Hematopoietic multipotent progenitor cell (in vitro differentiated cells): ENCODE data around the gene EIF2D. TPM values are rescaled to one million over a fixed set of nuclear protein-coding genes. Genes with fewer than 3 reads are reported as not detected.
"Not testable (repeated sequence)": the region's sequence is repeated elsewhere in the genome, so short reads cannot be mapped to it uniquely, and the experiment has no call there.

Experiments used
- DNase-seq, 3 donors: peaks; one replicate each; pipeline ENCODE4 v3.0.0-alpha.2; 2011 to 2015; ENCODE audit warnings: low read depth in 2 of 3, low spot score in 2 of 3
- total RNA-seq: library from RNA; depleted of rRNA; stranded (reverse); fragments of >200 nt; gene quantifications from one replicate; pipeline ENCODE4 v1.2.3, GENCODE V29; 2012

Gene EIF2D
- total RNA-seq, 1 donor = 75.4 TPM

DNA sequence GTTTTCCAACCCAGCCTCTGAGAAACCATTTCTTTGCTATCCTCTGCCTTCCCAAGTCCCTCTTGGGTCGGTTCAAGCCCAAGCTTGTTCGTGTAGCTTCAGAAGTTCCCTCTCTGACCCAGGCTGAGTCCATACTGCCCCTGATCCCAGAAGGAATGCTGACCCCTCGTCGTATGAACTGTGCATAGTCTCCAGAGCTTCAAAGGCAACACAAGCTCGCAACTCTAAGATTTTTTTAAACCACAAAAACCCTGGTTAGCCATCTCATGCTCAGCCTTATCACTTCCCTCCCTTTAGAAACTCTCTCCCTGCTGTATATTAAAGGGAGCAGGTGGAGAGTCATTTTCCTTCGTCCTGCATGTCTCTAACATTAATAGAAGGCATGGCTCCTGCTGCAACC, 23.8 kb downstream of the EIF2D start:
- DNase-seq = no peak

- no peak for DNase-seq
These were observed 24.4 kb downstream of the EIF2D start for GRCh38 chr1:206587904-206588303.

DNA sequence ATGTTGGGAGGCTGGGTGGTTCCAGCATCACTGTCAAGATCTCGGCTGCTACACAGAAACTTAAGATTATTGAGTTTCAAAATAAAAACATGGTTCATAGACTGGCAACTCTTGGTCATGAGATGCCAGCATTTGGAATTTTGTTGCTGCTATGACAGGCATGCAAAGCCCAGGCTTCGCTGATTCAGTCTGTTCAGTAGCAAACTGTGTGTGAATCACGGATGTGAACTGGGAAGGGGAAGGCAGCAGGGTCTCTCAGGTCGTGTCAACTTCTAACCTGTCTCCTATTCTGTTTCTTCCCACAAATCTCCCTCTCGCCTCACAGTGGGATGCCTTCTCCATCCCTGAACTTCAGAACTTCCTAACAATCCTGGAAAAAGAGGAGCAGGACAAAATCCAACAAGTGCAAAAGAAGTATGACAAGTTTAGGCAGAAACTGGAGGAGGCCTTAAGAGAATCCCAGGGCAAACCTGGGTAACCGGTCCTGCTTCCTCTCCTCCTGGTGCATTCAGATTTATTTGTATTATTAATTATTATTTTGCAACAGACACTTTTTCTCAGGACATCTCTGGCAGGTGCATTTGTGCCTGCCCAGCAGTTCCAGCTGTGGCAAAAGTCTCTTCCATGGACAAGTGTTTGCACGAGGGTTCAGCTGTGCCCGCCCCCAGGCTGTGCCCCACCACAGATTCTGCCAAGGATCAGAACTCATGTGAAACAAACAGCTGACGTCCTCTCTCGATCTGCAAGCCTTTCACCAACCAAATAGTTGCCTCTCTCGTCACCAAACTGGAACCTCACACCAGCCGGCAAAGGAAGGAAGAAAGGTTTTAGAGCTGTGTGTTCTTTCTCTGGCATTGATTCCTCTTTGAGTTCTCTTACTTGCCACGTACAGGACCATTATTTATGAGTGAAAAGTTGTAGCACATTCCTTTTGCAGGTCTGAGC, 25.5 kb downstream of the EIF2D start:
- no peak for DNase-seq

- DNase-seq = no peak
These were observed 27.6 kb downstream of the EIF2D start for GRCh38 chr1:206584683-206585082.

GRCh38 chr1:206583707-206584648, 28.3 kb downstream of the EIF2D start:
- peak; percentile 62 to 82 (median 76) for DNase-seq

- DNase-seq = no peak
These were observed 29.1 kb downstream of the EIF2D start for GRCh38 chr1:206582971-206583706.

DNA sequence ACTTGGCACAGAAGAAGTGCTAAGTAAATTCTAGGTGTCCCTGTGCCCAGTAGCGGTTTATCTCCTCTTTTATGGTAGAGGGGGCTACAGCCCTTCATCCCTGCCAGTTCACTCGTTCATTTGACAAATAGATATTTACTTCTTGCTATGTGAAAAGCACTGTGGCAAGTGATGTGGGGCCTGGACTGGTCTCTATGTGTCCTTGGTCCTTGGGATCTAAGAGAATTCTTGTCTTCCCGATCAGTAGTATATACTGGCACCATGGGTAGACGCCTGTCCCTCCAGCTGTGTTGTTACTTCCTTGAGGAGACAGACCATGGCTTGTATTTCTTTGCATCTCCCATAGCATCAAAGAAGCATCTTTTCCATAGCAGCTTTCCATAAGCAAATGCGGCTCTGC, 29.7 kb downstream of the EIF2D start:
- no peak for DNase-seq

DNA sequence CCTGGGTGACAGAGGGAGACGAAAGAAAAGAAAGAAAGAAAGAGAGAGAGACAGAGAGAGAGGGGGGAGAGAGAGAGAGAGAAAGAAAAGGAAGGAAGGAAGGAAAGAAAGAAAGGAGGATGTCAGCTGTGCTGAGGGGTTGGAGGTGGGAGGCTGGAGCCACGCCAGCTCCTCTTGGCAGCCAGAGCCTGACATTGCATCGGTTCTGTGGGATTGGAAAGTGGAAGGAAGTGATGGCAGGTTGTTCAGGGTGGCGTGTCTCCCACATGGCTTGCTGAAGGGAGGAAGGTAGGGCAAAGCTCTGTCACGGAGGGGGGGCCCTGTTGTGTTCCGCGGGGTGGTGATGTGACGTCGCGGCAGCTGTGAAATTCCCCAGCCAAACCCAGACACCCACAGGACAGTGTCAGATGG, 30.7 kb downstream of the EIF2D start:
- peak; percentile 54 to 62 (median 61) for DNase-seq

DNA sequence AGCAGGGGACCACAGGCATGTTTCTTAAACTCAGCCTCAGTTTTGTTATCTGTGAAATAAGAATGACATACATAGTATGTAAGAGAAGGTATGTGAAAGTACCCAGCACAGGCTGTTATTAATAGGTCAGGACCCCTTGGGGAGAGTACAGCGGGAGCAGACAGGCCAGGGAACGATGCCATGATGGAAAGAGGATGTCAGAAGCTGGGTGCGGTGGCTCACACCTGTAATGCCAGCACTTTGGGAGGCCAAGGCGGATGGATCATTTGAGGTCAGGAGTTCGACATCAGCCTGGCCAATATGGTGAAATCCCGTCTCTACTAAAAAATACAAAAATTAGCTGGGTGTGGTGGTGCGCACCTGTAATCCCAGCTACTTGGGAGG, 31.2 kb downstream of the EIF2D start:
- not testable (repeated sequence) for DNase-seq

GRCh38 chr1:206580438-206581113, 31.7 kb downstream of the EIF2D start:
- DNase-seq = no peak

- DNase-seq = peak in 2 of 3 donors; percentile 92 to 96
These were observed 32.4 kb downstream of the EIF2D start for GRCh38 chr1:206579747-206580437.

DNA sequence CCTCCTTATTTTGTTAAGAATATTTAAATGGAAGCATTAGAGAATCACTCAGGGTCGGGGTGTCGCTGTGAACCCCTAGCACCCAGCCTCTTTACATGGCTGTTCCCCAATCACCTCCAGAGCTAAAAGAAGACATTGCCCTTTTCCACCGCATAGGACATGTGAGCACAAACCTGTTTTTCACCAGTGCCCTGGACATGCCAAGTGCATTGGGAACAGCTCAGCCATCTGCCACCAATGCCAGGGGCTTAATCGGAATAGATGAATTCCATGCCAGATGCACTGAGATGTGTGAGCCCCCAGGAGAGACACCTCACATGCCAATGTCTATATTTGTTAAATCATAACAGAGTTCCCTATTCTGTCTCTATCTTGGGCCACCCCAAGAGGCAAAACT, 33.3 kb downstream of the EIF2D start:
- no peak for DNase-seq

DNA sequence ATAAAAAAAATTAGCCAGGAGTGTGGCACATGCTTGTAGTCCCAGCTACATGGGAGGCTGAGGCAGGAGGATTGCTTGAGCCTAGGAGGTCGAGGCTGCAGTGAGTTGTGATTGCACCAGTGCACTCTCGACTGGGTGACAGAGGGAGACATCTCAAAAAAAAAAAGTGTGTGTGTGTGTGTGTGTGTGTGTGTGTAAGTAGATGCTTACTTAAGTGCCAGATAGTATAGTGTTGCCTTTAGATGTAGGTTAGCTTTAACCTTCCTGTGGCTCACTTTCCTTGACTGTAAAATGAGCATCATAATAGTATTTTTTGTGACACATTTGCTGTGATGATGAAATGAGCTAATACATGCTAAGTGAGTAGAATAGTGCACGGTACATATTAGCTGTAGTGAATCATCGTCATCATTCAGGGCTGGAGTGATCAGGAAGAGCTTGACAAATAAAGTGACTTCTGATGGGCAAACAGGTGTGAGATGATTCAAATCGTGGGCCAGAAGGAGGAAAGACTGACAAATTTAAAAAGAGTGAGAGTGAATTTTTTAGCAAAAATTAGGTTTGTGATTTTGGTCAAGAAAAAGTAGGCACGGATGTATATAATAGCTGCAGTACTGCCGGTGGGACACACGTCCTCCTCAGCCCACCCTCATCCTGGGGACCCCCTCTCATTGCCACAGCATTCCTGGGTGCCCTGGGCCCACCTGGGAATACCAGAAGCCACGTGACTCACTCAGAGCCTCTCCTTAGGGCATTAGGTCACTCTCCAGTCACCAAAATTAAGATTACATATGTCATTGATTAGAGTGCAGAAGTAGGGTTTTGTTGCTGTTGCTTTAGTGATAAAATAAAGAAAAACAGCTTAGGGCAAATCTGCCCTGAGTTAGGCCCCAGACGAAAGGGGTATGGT, 33.9 kb downstream of the EIF2D start:
- DNase-seq = no peak

GRCh38 chr1:206577626-206578025, 34.6 kb downstream of the EIF2D start:
- DNase-seq = no peak

DNA sequence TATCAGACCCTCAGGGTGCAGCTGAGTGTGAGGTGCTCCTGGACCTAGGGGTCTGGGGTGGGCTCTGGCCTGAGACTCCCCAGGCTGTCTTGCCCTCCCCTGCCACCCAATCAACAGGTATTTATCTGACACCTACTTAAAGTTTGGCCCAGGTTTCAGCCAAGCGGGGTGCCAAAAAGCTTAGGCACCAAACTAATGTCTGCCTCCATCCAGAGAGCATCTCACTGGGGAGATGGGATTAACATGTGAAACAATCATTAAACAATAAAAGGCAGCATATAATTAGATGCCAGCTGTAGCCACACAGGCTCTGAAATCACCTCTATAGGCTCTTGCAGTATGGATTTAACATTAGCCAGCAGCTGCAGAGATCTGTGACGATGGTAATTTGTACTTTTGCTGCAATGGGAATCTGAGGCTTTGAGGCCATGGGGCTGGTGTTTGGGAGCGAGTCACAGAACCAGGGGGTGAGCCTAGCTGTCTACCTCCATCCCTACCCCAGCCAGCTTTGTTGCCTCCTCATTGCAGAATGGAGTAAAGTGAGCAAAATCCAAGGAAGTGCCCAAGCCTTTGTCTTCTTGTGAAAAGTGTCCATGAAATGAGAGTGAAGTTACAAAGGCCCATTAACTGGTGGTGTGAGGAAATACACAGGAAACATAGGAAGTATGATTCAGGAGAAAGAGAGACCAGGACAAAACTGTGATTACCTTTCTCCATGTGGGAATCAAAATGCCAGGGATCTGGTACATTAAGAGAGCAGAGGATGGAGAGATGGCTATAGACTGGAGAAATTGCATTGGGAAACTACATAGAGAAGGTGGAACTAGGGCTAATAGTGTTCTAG, 36.1 kb downstream of the EIF2D start:
- DNase-seq = no peak

DNA sequence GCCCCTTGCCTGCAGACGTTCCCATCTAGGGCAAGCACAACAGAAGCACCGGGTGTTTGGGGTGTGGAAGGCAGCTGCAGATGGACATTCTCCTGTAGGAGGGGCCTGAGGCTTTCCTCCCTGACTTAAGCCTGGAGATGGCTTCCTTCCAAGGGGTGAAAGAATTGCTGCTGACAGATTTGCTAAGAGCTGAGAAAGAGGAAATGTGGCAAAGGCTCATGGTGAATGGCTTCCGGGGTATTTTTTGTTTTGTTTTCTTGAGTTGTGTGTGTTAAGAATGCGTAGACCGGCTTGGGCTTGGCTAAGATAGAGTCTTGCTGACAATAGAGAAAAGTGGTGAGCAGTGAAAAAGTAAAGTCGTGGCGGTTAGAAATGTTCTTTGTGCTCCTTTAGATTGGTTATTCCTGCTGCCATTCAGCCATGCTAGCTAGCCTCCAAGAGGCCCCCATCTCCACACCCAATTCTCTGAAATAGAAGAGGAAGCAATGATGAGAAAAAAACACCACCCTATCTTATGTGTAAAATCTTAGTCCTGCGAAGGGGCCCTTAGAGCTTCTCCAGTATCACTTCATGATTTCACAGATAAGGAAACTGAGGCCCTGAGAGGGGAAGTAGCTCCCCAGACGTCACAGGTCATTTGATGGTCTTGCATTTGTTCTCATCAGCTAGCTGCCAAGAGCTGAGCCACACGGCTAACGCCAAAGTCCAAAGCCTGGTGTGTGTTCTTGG, 36.9 kb downstream of the EIF2D start:
- DNase-seq = peak in 2 of 3 donors; percentile 82 to 93

GRCh38 chr1:206573762-206574161, 38.5 kb downstream of the EIF2D start:
- no peak for DNase-seq
